ENCODE measurements around the gene SRSF9. TPM values are rescaled to one million over a fixed set of nuclear protein-coding genes. Genes with fewer than 3 reads are reported as not detected.

Gene SRSF9
- total and polyA plus RNA-seq, 2 of the 4 experiments (the other 2 are of a cell fraction) = 102 to 143 TPM

GRCh38 chr12:120480211-120480610 lies 10.7 kb upstream of the SRSF9 start:
- dilution Hi-C loops (cut with HindIII; ENCODE audit: low sequenced_read_pairs, unreplicated experiment) (no loop called here), in situ Hi-C loops (cut with MboI; ENCODE audit: low sequenced_read_pairs) (no loop called here), intact Hi-C loops (cut with micrococcal nuclease) (no loop called here)
- Histone ChIP-seq H3K27ac (ENCODE audit: insufficient read depth, low read length) (no peak overlapping the region), H3K23ac (ENCODE audit: low read depth, low read length) (no peak overlapping the region), H2BK5ac (ENCODE audit: low read depth, low read length, poor library complexity, severe bottlenecking) (no peak overlapping the region), H2AFZ (replicated peaks; ENCODE audit: low read length, poor library complexity) (no peak overlapping the region), H2BK15ac (ENCODE audit: low read depth, low read length) (no peak overlapping the region), H3K18ac (ENCODE audit: low read depth, low read length) (no peak overlapping the region), H3K27me3 (ENCODE audit: control insufficient read depth, insufficient read depth, low read length) (no peaks in the 10 kb centered on the region), H3K4ac (ENCODE audit: low read depth, low read length) (no peak overlapping the region), H3K9me1 (ENCODE audit: insufficient read depth, low read length) (peaks cover 8% of the 10 kb centered on the region; the same call in 1 of the 2 replicates), H2AK9ac (replicated peaks; ENCODE audit: low read depth, low read length, poor library complexity) (no peak overlapping the region), H4K8ac (ENCODE audit: low read depth in 2 of 2, low read length in 2 of 2) (no peak overlapping the region), H2AK5ac (ENCODE audit: low read depth, low read length) (no peak overlapping the region), H2BK120ac (ENCODE audit: low read depth, low read length) (no peak overlapping the region), H3K14ac (replicated peaks; ENCODE audit: low read depth, low read length) (no peak overlapping the region), H4K20me1 (ENCODE audit: insufficient read depth, low read length) (no peaks in the 10 kb centered on the region), H3K79me1 (ENCODE audit: low read depth in 1 of 2, low read length in 2 of 2) (peaks cover 18 to 24% of the 10 kb centered on the region in 2 experiments; a peak in 3 of 4 replicates), H3K4me1 (ENCODE audit: control insufficient read depth, insufficient read depth, low read length) (no peaks in the 10 kb centered on the region; the same call in 1 of the 2 replicates), H4K5ac (ENCODE audit: low read depth, low read length) (no peak overlapping the region), H3K56ac (ENCODE audit: extremely low read depth, insufficient read depth, low read length) (no peak overlapping the region), H4K91ac (ENCODE audit: insufficient read depth, low read depth, low read length) (no peak overlapping the region), H3K9me3 (ENCODE audit: control insufficient read depth, insufficient read depth, low read length) (no peaks in the 10 kb centered on the region), H3K4me2 (ENCODE audit: low read depth, low read length) (no peak overlapping the region), H3K9ac (ENCODE audit: low read depth, low read length) (no peak overlapping the region), H2BK20ac (ENCODE audit: low read depth, low read length) (no peak overlapping the region), H3K36me3 (ENCODE audit: control insufficient read depth, insufficient read depth, low read length) (peaks cover 8% of the 10 kb centered on the region; the same call in 1 of the 2 replicates), H3K4me3 (ENCODE audit: insufficient read depth, low read depth, low read length) (no peak overlapping the region)
- CTCF ChIA-PET = no interaction called here
- ATAC-seq (ENCODE audit: low read depth) = no peak
- TF ChIP-seq RCOR1 (IDR thresholded peaks at IDR 0.05; ENCODE audit: insufficient replicate concordance, low read length) = no peak
- no peak for TF ChIP-seq BHLHE40 (IDR thresholded peaks at IDR 0.05; ENCODE audit: low read depth, low read length)
- TF ChIP-seq RFX5 (IDR thresholded peaks at IDR 0.05; ENCODE audit: low read depth, low read length) = no peak
- TF ChIP-seq NFE2L2 (IDR thresholded peaks at IDR 0.05; ENCODE audit: low read depth, low read length) = no peak
- TF ChIP-seq SMC3 (IDR thresholded peaks at IDR 0.05; ENCODE audit: low read depth, low read length) = no peak
- DNase-seq = no peak
- BruUV-seq (replicated peaks) = no TSS peak
- WGBS, 2 experiments (ENCODE audit: extremely low coverage in 2 of 2, insufficient read length in 1 of 2) = 67% methylated on average over 1 of the region's 1 CpG; no CpG with 5 or more reads in 1 of the 2 experiments
- POLR2A ChIA-PET (ENCODE audit: unreplicated experiment) = no interaction called here
